IPS DF 19.7 (cell line): ENCODE data around the gene PDE1C.
"Not testable (repeated sequence)": the region's sequence is repeated elsewhere in the genome, so short reads cannot be mapped to it uniquely, and the experiment has no call there.

Experiments used
- DNase-seq: peaks from one replicate; pipeline ENCODE4 v3.0.0-alpha.2; 2013; ENCODE audit warnings: low read depth, low spot score

The PDE1C gene

DNA sequence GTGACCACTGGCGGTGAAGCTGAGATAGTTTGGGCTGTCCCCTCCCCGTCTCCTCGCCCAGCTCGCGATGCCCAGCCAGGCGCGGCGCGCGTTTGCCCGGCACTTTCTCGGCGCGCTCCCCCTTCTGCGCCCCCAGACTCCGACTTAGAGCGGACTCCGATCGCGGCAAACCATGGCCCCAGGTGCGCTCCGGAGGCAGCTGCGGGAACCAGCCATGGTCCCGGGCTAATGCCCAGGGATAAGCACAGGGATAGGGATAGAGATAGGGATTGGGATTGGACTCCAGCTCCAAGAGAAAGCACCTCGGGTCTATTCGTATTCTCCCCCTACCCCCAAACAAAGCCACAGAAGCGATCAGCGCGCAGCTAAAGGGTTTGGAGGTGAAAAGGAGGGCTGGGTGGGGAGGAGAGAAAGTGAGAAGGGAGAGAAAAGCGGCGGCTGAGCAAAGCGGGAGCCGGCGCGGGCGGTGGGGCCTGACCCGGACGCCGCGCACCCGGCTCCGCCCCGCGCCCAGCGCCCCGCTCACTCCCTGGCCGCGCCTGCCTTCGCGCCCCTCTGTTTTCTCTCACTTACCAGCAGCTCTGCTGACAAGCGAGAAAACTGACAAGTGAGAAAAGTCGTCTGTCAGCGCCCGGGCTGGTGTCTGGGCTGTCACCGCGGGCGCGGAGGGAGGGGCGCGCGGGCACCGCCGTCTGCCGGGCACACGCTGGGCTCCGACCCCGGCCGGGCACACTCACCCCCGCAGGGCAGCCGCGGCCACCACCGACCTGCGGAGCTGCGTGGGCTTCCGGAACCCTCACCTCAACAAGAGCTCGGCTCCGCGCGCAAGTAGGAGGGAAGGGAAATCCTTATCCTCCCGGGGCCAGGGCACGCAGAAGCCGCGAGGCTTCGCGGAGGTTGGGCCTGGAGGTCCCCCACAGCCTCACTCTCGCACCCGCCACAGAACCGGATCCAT lies at the start of gene PDE1C:
Gene PDE1C, minus strand, starts transcription at position 2 of the 955 bp plus-strand sequence.
- DNase-seq = no peak

DNA sequence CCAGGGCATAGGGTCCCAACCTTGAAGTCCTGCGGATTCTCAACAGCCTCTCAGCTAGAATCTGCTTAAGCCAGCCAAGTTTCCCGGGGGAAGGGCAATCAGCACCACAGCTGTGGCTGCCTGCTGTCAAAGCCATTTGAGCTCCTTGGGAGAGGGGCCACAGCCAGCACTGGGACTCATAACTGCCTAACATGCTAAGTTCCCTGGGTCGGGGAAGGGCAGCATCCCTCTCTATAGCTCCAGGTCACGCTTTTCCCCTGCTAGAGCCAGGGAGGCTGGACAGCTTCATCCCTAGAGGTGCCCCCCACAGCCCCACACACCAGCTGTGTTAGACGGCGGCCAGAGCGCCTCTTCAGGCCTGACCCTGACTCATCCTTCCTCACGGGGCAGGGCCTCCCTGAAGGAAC lies 49.6 kb upstream of the PDE1C start:
- no peak for DNase-seq

DNA sequence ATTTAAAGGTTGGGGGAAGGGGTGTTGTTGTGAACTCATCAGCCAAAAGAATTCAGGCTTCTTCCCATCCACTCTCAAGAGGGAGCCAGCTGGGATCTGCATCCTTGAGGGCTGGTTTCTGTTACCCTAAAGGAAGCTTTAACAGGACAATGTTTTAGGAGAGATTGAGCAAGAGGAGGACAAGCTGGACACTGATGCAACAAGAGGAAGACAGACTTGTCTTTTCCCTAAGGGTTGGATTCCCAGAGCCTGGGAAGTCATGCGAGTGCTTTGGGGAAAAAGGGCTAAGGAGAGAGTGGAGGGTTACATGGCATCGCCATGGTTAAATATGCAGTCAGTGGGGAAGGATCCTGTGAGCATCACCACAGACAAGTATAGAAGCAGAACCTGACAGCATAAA lies 47.6 kb upstream of the PDE1C start:
- no peak for DNase-seq

DNA sequence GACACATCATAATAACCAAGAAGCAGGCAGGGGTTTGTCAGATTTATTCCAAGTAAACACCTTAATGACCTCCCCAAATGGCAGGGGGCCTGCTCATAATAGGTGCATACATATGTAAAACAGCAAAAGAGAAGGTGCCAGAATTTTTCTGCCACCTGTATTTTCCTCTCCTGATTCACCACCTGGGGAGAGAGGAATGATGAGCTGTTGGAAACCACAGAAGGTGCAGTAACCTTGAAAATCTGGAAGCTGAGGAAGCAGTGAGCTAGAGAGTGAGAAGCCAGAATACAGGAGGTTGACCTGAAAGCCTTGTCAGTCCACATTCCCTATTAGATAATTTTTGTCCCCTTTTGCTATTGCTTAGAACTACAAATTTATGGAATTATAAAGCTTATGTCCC lies 46.2 kb upstream of the PDE1C start:
- no peak for DNase-seq

- DNase-seq = no peak
Measured at GRCh38 chr7:32115831-32116230, 45.6 kb upstream of the PDE1C start.

- DNase-seq = no peak
Measured at GRCh38 chr7:32108651-32109050, 38.4 kb upstream of the PDE1C start.

DNA sequence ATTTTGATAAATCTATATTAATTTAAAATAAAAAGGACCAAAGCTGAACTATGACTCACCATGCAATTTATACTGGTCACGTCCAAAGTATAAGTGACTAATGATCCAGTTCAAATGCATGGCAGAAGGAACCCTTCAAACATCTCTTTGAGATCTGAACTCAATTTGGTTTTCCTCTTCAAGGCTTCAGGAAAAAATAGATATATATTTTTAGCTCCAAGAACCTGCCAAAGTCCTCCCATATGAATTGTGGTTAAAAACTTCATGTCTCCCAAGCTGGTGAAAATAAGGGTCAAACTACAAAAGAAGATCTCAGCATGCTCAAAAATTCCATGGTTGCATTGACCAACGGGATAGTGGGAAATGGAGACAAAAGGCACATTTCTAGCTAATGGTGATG lies 34.6 kb upstream of the PDE1C start:
- DNase-seq = no peak

GRCh38 chr7:32103361-32103760 lies 33.2 kb upstream of the PDE1C start:
- DNase-seq = no peak

- DNase-seq = no peak
Measured at GRCh38 chr7:32102432-32102873, 32.2 kb upstream of the PDE1C start.

- no peak for DNase-seq
Measured at GRCh38 chr7:32100407-32100907, 30.2 kb upstream of the PDE1C start.

DNA sequence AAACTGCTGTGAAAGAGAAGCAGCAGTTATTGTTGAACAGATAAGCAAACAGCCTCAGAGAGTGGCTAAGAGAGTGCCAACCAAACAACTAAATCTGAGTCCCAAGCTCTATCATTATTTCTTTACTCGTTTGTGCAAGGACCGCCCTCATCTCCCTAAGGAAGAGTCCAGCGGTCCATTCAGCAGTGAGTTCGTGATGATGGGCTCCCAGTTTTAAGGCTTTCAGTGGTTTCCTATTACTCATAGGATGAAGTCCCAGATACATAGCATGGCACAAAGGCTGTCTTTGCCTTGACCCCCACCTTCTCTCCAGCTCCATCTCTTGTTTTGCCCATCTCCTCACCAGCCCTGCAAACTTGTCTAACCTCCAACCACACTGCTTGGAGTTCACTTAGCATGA lies 24.3 kb upstream of the PDE1C start:
- DNase-seq = no peak

DNA sequence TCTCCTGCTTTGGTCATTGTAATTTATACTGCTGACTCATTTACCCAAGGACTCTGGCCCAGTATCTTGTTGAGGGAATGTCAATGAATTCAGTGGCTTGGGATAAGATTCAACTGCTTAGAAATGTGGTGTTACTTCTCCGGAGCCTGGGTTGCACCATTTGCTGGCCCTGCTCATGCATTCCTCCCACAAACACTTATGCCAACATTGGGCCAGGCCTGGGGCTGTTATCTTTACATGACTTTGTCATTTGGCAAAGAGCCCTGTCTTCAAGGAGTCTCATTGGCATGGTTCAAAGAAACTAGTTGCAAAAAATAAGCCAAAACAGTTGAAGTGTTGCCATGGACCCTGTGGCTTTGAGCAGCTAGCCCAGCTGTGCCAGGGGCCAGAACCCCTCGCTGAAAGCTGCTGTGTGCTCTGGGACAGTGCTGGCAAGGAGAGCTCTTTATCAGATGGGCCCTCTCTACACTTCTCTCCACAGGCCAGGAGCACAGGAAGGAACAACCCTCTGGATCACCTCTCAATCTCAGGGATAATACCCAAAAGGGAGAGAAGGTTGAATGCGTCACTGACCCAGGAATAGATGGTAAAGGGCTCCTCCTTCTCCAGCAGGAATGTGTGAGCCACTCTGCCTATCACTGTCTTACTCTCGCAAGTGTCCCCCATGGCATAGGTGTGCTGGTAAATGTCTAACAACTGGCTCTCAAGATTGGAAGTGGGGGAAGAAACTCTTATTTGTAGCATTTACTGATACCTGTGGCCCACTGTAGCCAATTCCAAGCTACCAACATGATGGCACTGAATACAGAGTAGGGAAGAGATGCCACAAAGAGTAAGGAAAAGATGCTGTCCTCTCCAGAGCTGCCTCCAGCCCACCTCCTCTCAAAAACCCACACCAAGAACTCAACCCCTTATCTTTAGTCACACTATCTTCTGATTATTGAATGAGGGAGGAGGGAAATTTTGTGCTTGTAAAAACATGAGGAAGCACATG lies 23.5 kb upstream of the PDE1C start:
- DNase-seq = no peak

- no peak for DNase-seq
Measured at GRCh38 chr7:32092346-32092745, 22.1 kb upstream of the PDE1C start.

DNA sequence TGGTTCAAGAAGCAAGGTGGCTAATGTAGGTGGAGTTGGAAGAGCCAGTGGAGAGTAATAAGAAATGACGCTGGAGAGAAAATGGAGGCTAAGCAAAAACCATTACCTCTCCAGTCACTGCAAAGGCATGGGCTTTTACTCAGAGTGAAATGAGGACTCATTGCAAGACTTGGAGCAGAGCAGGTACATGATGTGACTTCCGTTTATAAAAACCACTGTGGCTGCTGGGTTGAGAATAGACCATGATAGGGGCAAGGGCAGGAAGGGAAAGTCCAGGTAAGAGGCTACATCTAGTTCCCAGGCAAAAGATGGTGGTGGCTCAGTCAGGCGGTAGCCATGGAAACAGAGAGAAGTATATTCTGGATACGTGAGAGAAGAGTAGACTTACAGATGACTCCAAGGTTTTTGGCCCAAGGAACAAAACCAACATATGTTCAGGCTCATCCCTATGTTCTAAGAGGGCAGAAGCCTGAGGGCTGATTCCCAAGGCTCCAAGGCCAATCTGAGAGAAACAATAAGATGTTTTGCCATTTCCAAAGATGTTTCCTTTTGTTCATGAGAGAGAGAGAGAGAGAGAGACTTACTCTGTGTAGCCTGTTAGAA lies 21.5 kb upstream of the PDE1C start:
- no peak for DNase-seq

DNA sequence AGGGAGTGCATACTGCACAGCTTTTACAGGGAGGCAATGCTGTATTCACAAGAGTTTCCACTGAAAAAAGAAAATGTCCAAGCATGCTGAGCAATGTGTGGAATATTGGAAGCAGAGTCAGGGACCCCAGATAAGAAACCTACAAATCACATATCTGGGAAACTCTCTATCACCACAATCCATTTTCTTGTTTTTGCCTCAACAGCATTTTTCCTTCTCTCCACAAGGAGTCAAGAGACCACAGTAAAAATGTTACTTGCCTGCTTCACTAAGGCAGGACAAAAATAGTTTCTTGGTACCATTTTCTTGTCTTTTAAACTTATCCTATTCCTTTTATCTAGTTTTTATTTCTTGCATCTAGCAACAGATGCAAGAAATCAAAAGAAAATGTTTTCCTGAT lies 19.5 kb upstream of the PDE1C start:
- DNase-seq = no peak

DNA sequence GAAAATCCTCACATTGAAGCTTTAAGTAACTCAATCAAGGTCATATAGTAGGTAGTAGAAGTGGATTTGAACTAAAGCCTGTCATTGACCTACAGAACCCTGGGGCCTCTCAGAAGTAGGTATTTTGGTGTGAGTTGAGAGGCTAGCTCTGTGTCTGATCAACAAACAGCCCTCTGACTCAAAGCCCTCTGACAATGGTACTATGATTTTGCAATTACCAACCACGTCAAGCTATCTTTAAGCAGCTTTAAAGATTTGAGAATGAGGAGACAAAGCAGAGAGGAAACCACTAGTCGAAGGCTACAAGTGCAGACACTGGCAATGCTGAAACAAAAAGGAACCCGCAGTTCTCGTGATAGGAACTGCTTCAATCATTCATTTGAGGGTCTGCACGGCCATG lies 19.0 kb upstream of the PDE1C start:
- no peak for DNase-seq

DNA sequence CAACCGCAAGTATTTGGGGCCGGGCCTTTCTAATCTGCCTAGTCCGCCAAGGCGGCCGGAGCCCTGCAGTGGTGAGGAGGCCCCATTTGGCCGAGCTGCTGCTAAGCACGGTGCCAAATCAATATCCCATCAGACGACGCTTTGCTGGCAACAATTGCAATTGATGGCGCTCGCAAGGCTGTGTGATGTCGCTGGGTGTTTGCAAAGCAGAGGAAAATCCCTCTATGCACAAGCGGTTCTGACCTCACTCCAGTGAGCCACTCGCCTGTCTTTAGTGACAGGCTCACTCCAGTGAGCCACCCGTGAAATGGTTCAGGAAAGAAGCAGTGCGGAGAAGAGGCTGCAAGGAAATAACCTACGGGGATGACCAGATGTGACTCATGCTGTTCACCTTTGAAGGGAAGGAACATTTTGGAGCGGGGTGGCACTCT lies 18.3 kb upstream of the PDE1C start:
- no peak for DNase-seq

- DNase-seq = no peak
Measured at GRCh38 chr7:32079510-32079909, 9.3 kb upstream of the PDE1C start.

- no peak for DNase-seq
Measured at GRCh38 chr7:32078824-32079223, 8.6 kb upstream of the PDE1C start.

DNA sequence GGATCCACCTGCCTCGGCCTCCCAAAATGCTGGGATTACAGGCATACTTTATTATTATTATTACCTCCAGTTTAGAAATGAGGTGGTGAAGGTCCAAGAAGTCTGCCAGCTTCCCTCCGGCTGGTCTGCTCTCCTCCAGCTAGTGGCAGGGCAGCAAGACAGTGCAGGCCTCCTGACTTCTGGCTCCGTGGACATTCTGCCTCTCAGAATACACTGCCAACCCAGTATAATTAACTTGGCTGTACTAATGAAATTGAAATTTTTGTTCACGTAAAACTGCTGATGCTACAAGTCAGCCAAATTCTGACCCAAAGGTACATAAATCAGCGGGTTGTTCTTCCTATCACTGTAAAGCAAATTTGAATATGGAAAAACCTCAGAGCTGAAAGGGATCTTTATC lies 7.6 kb upstream of the PDE1C start:
- no peak for DNase-seq

DNA sequence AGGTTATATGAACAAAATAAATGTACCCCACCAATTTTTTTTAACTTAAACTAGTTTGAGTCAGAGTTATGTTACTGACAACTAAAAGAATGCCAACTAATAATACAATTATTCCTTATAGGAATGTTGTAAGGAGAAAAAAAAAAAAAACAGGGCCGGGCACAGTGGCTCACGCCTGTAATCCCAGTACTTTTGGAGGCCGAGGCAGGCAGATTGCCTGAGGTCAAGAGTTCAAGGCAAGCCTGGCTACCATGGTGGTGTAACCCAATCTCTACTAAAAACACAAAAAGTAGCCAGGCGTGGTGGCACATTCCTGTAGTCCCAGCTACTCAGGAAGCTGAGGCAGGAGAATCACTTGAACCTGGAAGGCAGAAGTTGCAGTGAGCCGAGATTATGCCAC lies 6.6 kb upstream of the PDE1C start:
- DNase-seq = not testable (repeated sequence)

DNA sequence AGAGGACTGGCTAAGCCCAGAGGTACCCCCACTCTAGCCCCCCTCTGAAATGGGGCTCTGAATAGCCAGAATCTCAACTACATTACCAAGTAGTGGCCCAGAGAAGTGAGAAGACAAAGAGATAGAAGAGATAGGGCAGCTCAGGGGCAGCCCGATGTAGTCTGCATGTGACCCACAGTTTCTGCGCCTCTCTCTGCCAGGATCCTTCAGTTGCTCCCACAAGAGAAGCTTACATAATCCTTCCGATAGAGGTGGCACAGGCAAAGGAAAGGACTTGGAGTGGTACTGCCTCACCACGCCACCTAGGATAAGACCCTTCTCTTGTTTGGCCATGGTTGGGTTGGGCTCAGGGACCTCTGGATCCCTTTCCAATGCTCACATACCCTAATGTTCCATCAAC lies 5.4 kb upstream of the PDE1C start:
- DNase-seq = no peak
